ENCODE data around the gene OAS2. TPM values are rescaled to one million over a fixed set of nuclear protein-coding genes. Genes with fewer than 3 reads are reported as not detected.

OAS2 gene
- total RNA-seq, 2 donors from 2014 or later = 6.0 to 6.8 TPM

GRCh38 chr12:112933129-112933505, 45.2 kb upstream of the OAS2 start:
- TF ChIP-seq CTCF (IDR thresholded peaks at IDR 0.05) = no peak
- no peak for DNase-seq (ENCODE audit: low spot score)
- Histone ChIP-seq H3K4me3 (no peak overlapping the region), H3K4me1 (no peaks in the 10 kb centered on the region), H3K27ac (no peak overlapping the region), H3K27me3 (no peaks in the 10 kb centered on the region), H3K9me3 (no peaks in the 10 kb centered on the region), H3K36me3 (no peaks in the 10 kb centered on the region)

GRCh38 chr12:112936264-112936663, 42.1 kb upstream of the OAS2 start:
- no peak overlapping the region for H3K27ac ChIP-seq
- no peaks in the 10 kb centered on the region for H3K36me3 ChIP-seq
- H3K9me3 ChIP-seq = no peaks in the 10 kb centered on the region
- H3K4me3 ChIP-seq = no peak overlapping the region
- H3K27me3 ChIP-seq = no peaks in the 10 kb centered on the region
- no peak for DNase-seq (ENCODE audit: low spot score)
- peaks cover 0 to 22% of the 10 kb centered on the region in 2 donors for H3K4me1 ChIP-seq
- no peak for TF ChIP-seq CTCF (IDR thresholded peaks at IDR 0.05)

GRCh38 chr12:112936927-112937326, 41.4 kb upstream of the OAS2 start:
- no peak for TF ChIP-seq CTCF (IDR thresholded peaks at IDR 0.05)
- Histone ChIP-seq H3K4me3 (no peak overlapping the region), H3K4me1 (peaks cover 0 to 22% of the 10 kb centered on the region in 2 donors), H3K36me3 (no peaks in the 10 kb centered on the region), H3K27me3 (no peaks in the 10 kb centered on the region), H3K27ac (no peak overlapping the region), H3K9me3 (no peaks in the 10 kb centered on the region)
- DNase-seq (ENCODE audit: low spot score) = no peak

GRCh38 chr12:112937741-112938719, 40.3 kb upstream of the OAS2 start, which contains the start of gene OAS3:
Gene OAS3, plus strand, starts transcription at chr12:112938474. Its CDS starts 57 bp downstream, at chr12:112938531.
- no peaks in the 10 kb centered on the region for H3K36me3 ChIP-seq
- no peak for TF ChIP-seq CTCF (IDR thresholded peaks at IDR 0.05)
- no peaks in the 10 kb centered on the region for H3K9me3 ChIP-seq
- peak within 1 kb of the TSS; percentile 59 to 72 for H3K4me3 ChIP-seq
- H3K27me3 ChIP-seq = no peaks in the 10 kb centered on the region
- H3K4me1 ChIP-seq = peaks cover 0 to 22% of the 10 kb centered on the region in 2 donors
- peak within 1 kb of the TSS; percentile 63 to 68 for H3K27ac ChIP-seq
- peak; percentile 88 for DNase-seq (ENCODE audit: low spot score)

- peak overlapping the region; percentile 63 to 68 for H3K27ac ChIP-seq
- no peaks in the 10 kb centered on the region for H3K36me3 ChIP-seq
- H3K27me3 ChIP-seq = no peaks in the 10 kb centered on the region
- H3K4me1 ChIP-seq = peaks cover 0 to 22% of the 10 kb centered on the region in 2 donors
- peak overlapping the region; percentile 59 to 72 for H3K4me3 ChIP-seq
- TF ChIP-seq CTCF (IDR thresholded peaks at IDR 0.05) = no peak
- H3K9me3 ChIP-seq = no peaks in the 10 kb centered on the region
- no peak for DNase-seq (ENCODE audit: low spot score)
Observed at GRCh38 chr12:112938751-112939150, 39.6 kb upstream of the OAS2 start.
